IPS-15b (cell line): Measurements from ENCODE around the gene TMEM116.
A peak's percentile ranks its signal among the peaks of the same experiment; 100 is the strongest.
"Not testable (repeated sequence)": the region's sequence is repeated elsewhere in the genome, so short reads cannot be mapped to it uniquely, and the experiment has no call there.

Source experiments
- H3K27me3 ChIP-seq: one replicate; pipeline ENCODE4 v1.6.1; 2013; ENCODE audit warnings: low read length; ENCODE audit not compliant: control insufficient read depth, insufficient read depth
- H3K36me3 ChIP-seq: one replicate; pipeline ENCODE4 v1.6.1; 2013; ENCODE audit warnings: low read length; ENCODE audit not compliant: control insufficient read depth, insufficient read depth
- H3K4me1 ChIP-seq: one replicate; pipeline ENCODE4 v1.6.1; 2013; ENCODE audit warnings: mild to moderate bottlenecking, low read length; ENCODE audit not compliant: control insufficient read depth, insufficient read depth
- H3K4me3 ChIP-seq: one replicate; pipeline ENCODE4 v1.5.1; 2013; ENCODE audit warnings: low read depth, low read length
- H3K9ac ChIP-seq: one replicate; pipeline ENCODE4 v1.6.1; 2013; ENCODE audit warnings: low read depth, mild to moderate bottlenecking, low read length
- H3K9me3 ChIP-seq: one replicate; pipeline ENCODE4 v1.6.1; 2013; ENCODE audit warnings: mild to moderate bottlenecking, low read length; ENCODE audit not compliant: control insufficient read depth, insufficient read depth

TMEM116 gene

GRCh38 chr12:112022241-112023016 is 9.5 kb upstream of the TMEM116 start:
- H3K27me3 ChIP-seq: no peaks in the 10 kb centered on the region
- H3K36me3 ChIP-seq: peaks cover 28% of the 10 kb centered on the region
- H3K9me3 ChIP-seq: no peaks in the 10 kb centered on the region

GRCh38 chr12:112020947-112021457 is 8.0 kb upstream of the TMEM116 start:
- Histone ChIP-seq H3K9me3 (no peaks in the 10 kb centered on the region), H3K9ac (no peak overlapping the region), H3K36me3 (peaks cover 28% of the 10 kb centered on the region)

More at GRCh38 chr12:112022241-112023016, 9.5 kb upstream of the TMEM116 start:
- Histone ChIP-seq H3K4me3 (no peak overlapping the region), H3K9ac (no peak overlapping the region), H3K4me1 (no peaks in the 10 kb centered on the region)

GRCh38 chr12:112018571-112019237 is 5.7 kb upstream of the TMEM116 start:
- H3K9me3 ChIP-seq: no peaks in the 10 kb centered on the region
- no peak overlapping the region for H3K9ac ChIP-seq
- no peaks in the 10 kb centered on the region for H3K27me3 ChIP-seq
- peaks cover 5% of the 10 kb centered on the region for H3K4me1 ChIP-seq
- peaks cover 28% of the 10 kb centered on the region for H3K36me3 ChIP-seq
- H3K4me3 ChIP-seq: no peak overlapping the region

More at GRCh38 chr12:112020947-112021457, 8.0 kb upstream of the TMEM116 start:
- H3K4me1 ChIP-seq: no peaks in the 10 kb centered on the region
- no peaks in the 10 kb centered on the region for H3K27me3 ChIP-seq
- no peak overlapping the region for H3K4me3 ChIP-seq

- H3K4me3 ChIP-seq: no peak overlapping the region
- no peak overlapping the region for H3K9ac ChIP-seq
- H3K27me3 ChIP-seq: no peaks in the 10 kb centered on the region
- H3K36me3 ChIP-seq: peaks cover 20% of the 10 kb centered on the region
- no peaks in the 10 kb centered on the region for H3K9me3 ChIP-seq
- peaks cover 5% of the 10 kb centered on the region for H3K4me1 ChIP-seq
These were observed 4.1 kb upstream of the TMEM116 start for GRCh38 chr12:112017041-112017440.

- peaks cover 7% of the 10 kb centered on the region for H3K4me1 ChIP-seq
- H3K27me3 ChIP-seq: no peaks in the 10 kb centered on the region
- H3K9me3 ChIP-seq: no peaks in the 10 kb centered on the region
- H3K36me3 ChIP-seq: peaks cover 12% of the 10 kb centered on the region
- no peak overlapping the region for H3K4me3 ChIP-seq
- no peak overlapping the region for H3K9ac ChIP-seq
These were observed 3.0 kb upstream of the TMEM116 start for GRCh38 chr12:112015938-112016337.

GRCh38 chr12:112013601-112014402 is 837 bp upstream of the TMEM116 start:
- H3K27me3 ChIP-seq: no peaks in the 10 kb centered on the region
- H3K4me3 ChIP-seq: peak overlapping the region; percentile 97
- no peaks in the 10 kb centered on the region for H3K36me3 ChIP-seq
- H3K9me3 ChIP-seq: no peaks in the 10 kb centered on the region
- H3K9ac ChIP-seq: peak overlapping the region; percentile 87
- H3K4me1 ChIP-seq: peaks cover 7% of the 10 kb centered on the region

GRCh38 chr12:112011685-112012084 is 1.3 kb downstream of the TMEM116 start:
- Histone ChIP-seq H3K4me3 (peak overlapping the region; percentile 97), H3K9me3 (no peaks in the 10 kb centered on the region), H3K36me3 (no peaks in the 10 kb centered on the region), H3K4me1 (peaks cover 7% of the 10 kb centered on the region), H3K27me3 (no peaks in the 10 kb centered on the region), H3K9ac (no peak overlapping the region)

GRCh38 chr12:112010415-112011344 is 2.3 kb downstream of the TMEM116 start:
- H3K27me3 ChIP-seq: no peaks in the 10 kb centered on the region
- H3K9me3 ChIP-seq: no peaks in the 10 kb centered on the region
- H3K9ac ChIP-seq: no peak overlapping the region
- no peaks in the 10 kb centered on the region for H3K36me3 ChIP-seq
- peaks cover 9% of the 10 kb centered on the region for H3K4me1 ChIP-seq
- H3K4me3 ChIP-seq: no peak overlapping the region

- not testable (repeated sequence) for H3K9me3 ChIP-seq, H3K36me3 ChIP-seq, H3K9ac ChIP-seq, H3K27me3 ChIP-seq, H3K4me1 ChIP-seq, H3K4me3 ChIP-seq
These were observed 3.4 kb downstream of the TMEM116 start for GRCh38 chr12:112009596-112009995.

GRCh38 chr12:112008918-112009317 is 4.0 kb downstream of the TMEM116 start:
- Histone ChIP-seq H3K36me3 (no peaks in the 10 kb centered on the region), H3K9ac (no peak overlapping the region), H3K27me3 (no peaks in the 10 kb centered on the region), H3K4me1 (peaks cover 6% of the 10 kb centered on the region), H3K9me3 (no peaks in the 10 kb centered on the region), H3K4me3 (no peak overlapping the region)

- Histone ChIP-seq H3K4me3 (no peak overlapping the region), H3K4me1 (peaks cover 6% of the 10 kb centered on the region), H3K36me3 (no peaks in the 10 kb centered on the region), H3K9ac (no peak overlapping the region), H3K9me3 (no peaks in the 10 kb centered on the region), H3K27me3 (no peaks in the 10 kb centered on the region)
These were observed 5.0 kb downstream of the TMEM116 start for GRCh38 chr12:112007945-112008344.
